Osteoblast (primary cell): ENCODE results near the gene TSPAN4. TPM values are rescaled to one million over a fixed set of nuclear protein-coding genes. Genes with fewer than 3 reads are reported as not detected.

Source experiments
- DNase-seq: peaks from one replicate; pipeline ENCODE4 v3.0.0; 2011; ENCODE audit warnings: low spot score, mixed read lengths; ENCODE audit not compliant: insufficient read length; ENCODE audit errors: missing footprints
- H2AFZ ChIP-seq: 2 replicates; pipeline ENCODE4 v1.6.0; 2011; ENCODE audit warnings: mild to moderate bottlenecking, low read length
- H3K27ac ChIP-seq: 2 replicates; pipeline ENCODE4 v1.5.1; 2011; ENCODE audit warnings: mild to moderate bottlenecking, low read depth, low read length, moderate library complexity
- H3K27me3 ChIP-seq: 2 replicates; pipeline ENCODE4 v1.6.0; 2012; ENCODE audit warnings: mild to moderate bottlenecking, control low read depth, inconsistent platforms, low read length, moderate library complexity; ENCODE audit not compliant: insufficient read depth
- H3K36me3 ChIP-seq: 2 replicates; pipeline ENCODE4 v1.5.1; 2011; ENCODE audit warnings: mild to moderate bottlenecking, low read length, control low read depth, moderate library complexity; ENCODE audit not compliant: insufficient read depth
- H3K4me1 ChIP-seq: 2 replicates; pipeline ENCODE4 v1.5.1; 2011; ENCODE audit warnings: mild to moderate bottlenecking, low read length, control low read depth, moderate library complexity; ENCODE audit not compliant: insufficient read depth
- H3K4me2 ChIP-seq: 2 replicates; pipeline ENCODE4 v1.6.0; 2011; ENCODE audit warnings: mild to moderate bottlenecking, low read length; ENCODE audit not compliant: insufficient read depth
- H3K4me3 ChIP-seq: fragments of 200-600 bp; sonication (generic); 3 replicates; pipeline ENCODE4 v1.5.1; 2012; ENCODE audit warnings: mild to moderate bottlenecking, low read length, inconsistent platforms; ENCODE audit not compliant: insufficient read depth
- H3K79me2 ChIP-seq: 2 replicates; pipeline ENCODE4 v1.6.0; 2012; ENCODE audit warnings: mild to moderate bottlenecking, low read length, control low read depth, inconsistent platforms; ENCODE audit not compliant: insufficient read depth
- H3K9me3 ChIP-seq: 2 replicates; pipeline ENCODE4 v1.5.1; 2011; ENCODE audit warnings: low read depth, low read length, control low read depth
- H4K20me1 ChIP-seq: 2 replicates; pipeline ENCODE4 v1.6.0; 2012; ENCODE audit warnings: mild to moderate bottlenecking, low read length, control low read depth; ENCODE audit not compliant: insufficient read depth
- CTCF ChIP-seq: IDR thresholded peaks from 2 replicates; pipeline ENCODE4 v1.5.1; 2011; ENCODE audit warnings: mild to moderate bottlenecking, low read depth, low read length, moderate library complexity; ENCODE audit errors: extremely low read depth
- total RNA-seq: library from RNA; depleted of rRNA; stranded (reverse); fragments of >200 nt; gene quantifications from 2 replicates; pipeline ENCODE4 v1.2.3, GENCODE V29; 2012

Gene TSPAN4
- total RNA-seq, 1 donor = 168 TPM

GRCh38 chr11:827897-828192 is 14.8 kb upstream of the TSPAN4 start, which contains the start of gene CRACR2B:
TSS of gene CRACR2B (plus strand) at chr11:827919. CDS start at chr11:828608, 689 bp downstream.
- H3K27ac ChIP-seq = no peak within 1 kb of the TSS
- peaks cover 23% of the 10 kb centered on the region for H4K20me1 ChIP-seq
- H2AFZ ChIP-seq = no peak within 1 kb of the TSS
- H3K36me3 ChIP-seq = peaks cover 10% of the 10 kb centered on the region
- H3K27me3 ChIP-seq = no peaks in the 10 kb centered on the region
- TF ChIP-seq CTCF = no peak
- H3K4me3 ChIP-seq = peak within 1 kb of the TSS; percentile 58
- peaks cover 41% of the 10 kb centered on the region for H3K4me1 ChIP-seq
- H3K4me2 ChIP-seq = peak within 1 kb of the TSS; percentile 58
- H3K9me3 ChIP-seq = no peaks in the 10 kb centered on the region
- H3K79me2 ChIP-seq = no peaks in the 10 kb centered on the region
- DNase-seq = no peak

- H4K20me1 ChIP-seq = peaks cover 23% of the 10 kb centered on the region
- H3K27me3 ChIP-seq = no peaks in the 10 kb centered on the region
- H3K27ac ChIP-seq = no peak overlapping the region
- no peaks in the 10 kb centered on the region for H3K9me3 ChIP-seq
- no peak for DNase-seq
- no peak for TF ChIP-seq CTCF
- peaks cover 10% of the 10 kb centered on the region for H3K36me3 ChIP-seq
- no peak overlapping the region for H3K4me3 ChIP-seq
- peak overlapping the region; percentile 85 for H3K4me2 ChIP-seq
- H3K4me1 ChIP-seq = peaks cover 42% of the 10 kb centered on the region
- peaks cover 6% of the 10 kb centered on the region for H3K79me2 ChIP-seq
- peak overlapping the region; percentile 74 for H2AFZ ChIP-seq
Observed at GRCh38 chr11:828506-829175, 14.0 kb upstream of the TSPAN4 start.

GRCh38 chr11:829176-829846 is 13.3 kb upstream of the TSPAN4 start:
- Histone ChIP-seq H3K4me1 (peaks cover 46% of the 10 kb centered on the region), H3K4me3 (peak overlapping the region; percentile 64), H2AFZ (peak overlapping the region; percentile 74), H3K9me3 (no peaks in the 10 kb centered on the region), H3K79me2 (peaks cover 9% of the 10 kb centered on the region), H4K20me1 (peaks cover 25% of the 10 kb centered on the region), H3K4me2 (peak overlapping the region; percentile 85), H3K27ac (no peak overlapping the region), H3K27me3 (no peaks in the 10 kb centered on the region), H3K36me3 (peaks cover 8% of the 10 kb centered on the region)
- DNase-seq = peak; percentile 97
- no peak for TF ChIP-seq CTCF

- TF ChIP-seq CTCF = no peak
- no peak for DNase-seq
- Histone ChIP-seq H3K36me3 (peaks cover 3% of the 10 kb centered on the region), H3K27ac (no peak overlapping the region), H3K4me2 (peak overlapping the region; percentile 85), H3K27me3 (no peaks in the 10 kb centered on the region), H2AFZ (no peak overlapping the region), H3K4me3 (peak overlapping the region; percentile 64), H3K9me3 (no peaks in the 10 kb centered on the region), H3K4me1 (peaks cover 51% of the 10 kb centered on the region), H3K79me2 (peaks cover 14% of the 10 kb centered on the region), H4K20me1 (peaks cover 25% of the 10 kb centered on the region)
Observed at GRCh38 chr11:829847-830294, 12.8 kb upstream of the TSPAN4 start.
